Calu3 (cell line): ENCODE measurements around the gene ATOH8. TPM values are rescaled to one million over a fixed set of nuclear protein-coding genes. Genes with fewer than 3 reads are reported as not detected.

Experiments used
- BruUV-seq: library from RNA; stranded (reverse); fragments of 400-500 nt; replicated peaks from 2 replicates; lab custom pipeline; 2021; lab: Mats Ljungman, UMichigan
- CTCF ChIA-PET: fragments of 300-600 bp; sonication (Branson Sonifier 250); formaldehyde crosslinking; loops from one replicate; lab custom pipeline; 2022; ENCODE audit warnings: antibody characterized with exemption; lab: Charles Lee
- DNase-seq: peaks from one replicate; pipeline ENCODE4 v3.0.0; 2022
- H3K27ac Mint-ChIP-seq: one replicate; pipeline ENCODE4 v1.8.0; 2022; ENCODE audit warnings: mixed read lengths; ENCODE audit not compliant: unreplicated experiment
- H3K27me3 Mint-ChIP-seq: one replicate; pipeline ENCODE4 v1.8.0; 2022; ENCODE audit warnings: mixed read lengths; ENCODE audit not compliant: unreplicated experiment
- H3K36me3 Mint-ChIP-seq: one replicate; pipeline ENCODE4 v1.8.0; 2022; ENCODE audit warnings: mild to moderate bottlenecking, moderate library complexity, mixed read lengths; ENCODE audit not compliant: insufficient read depth, unreplicated experiment
- H3K4me1 Mint-ChIP-seq: one replicate; pipeline ENCODE4 v1.8.0; 2022; ENCODE audit warnings: mild to moderate bottlenecking, low read depth, mixed read lengths; ENCODE audit not compliant: unreplicated experiment
- H3K4me3 Mint-ChIP-seq: one replicate; pipeline ENCODE4 v1.8.0; 2022; ENCODE audit warnings: mild to moderate bottlenecking, low read depth, moderate library complexity, mixed read lengths; ENCODE audit not compliant: unreplicated experiment
- H3K9me3 Mint-ChIP-seq: one replicate; pipeline ENCODE4 v1.8.0; 2022; ENCODE audit warnings: low read depth, mixed read lengths; ENCODE audit not compliant: unreplicated experiment
- CTCF ChIP-seq: fragments of 200-600 bp; IDR thresholded peaks from one replicate; pipeline ENCODE4 v1.8.0; 2022; ENCODE audit warnings: antibody characterized with exemption; ENCODE audit not compliant: unreplicated experiment
- intact Hi-C: fragments of 100-400 bp; cut with micrococcal nuclease; formaldehyde crosslinking; loops from one replicate; pipeline ENCODE4 v1.10.0; 2022; ENCODE audit not compliant: unreplicated experiment
- total RNA-seq: library from RNA; stranded (reverse); gene quantifications from 2 replicates; pipeline ENCODE4 v1.2.3, GENCODE V29; 2022

ATOH8 gene
- total RNA-seq, 1 experiment from 2014 or later, result 0.19 TPM

GRCh38 chr2:85758361-85759256, 4.8 kb downstream of the ATOH8 start:
- no peak for DNase-seq
- no peaks in the 10 kb centered on the region for H3K9me3 Mint-ChIP-seq
- BruUV-seq, result no TSS peak
- no peak for TF ChIP-seq CTCF
- H3K4me3 Mint-ChIP-seq, result no peak overlapping the region
- no peak overlapping the region for H3K27ac Mint-ChIP-seq
- CTCF ChIA-PET, result no interaction called here
- H3K36me3 Mint-ChIP-seq, result peaks cover 5% of the 10 kb centered on the region
- H3K27me3 Mint-ChIP-seq, result peaks cover 59% of the 10 kb centered on the region
- H3K4me1 Mint-ChIP-seq, result peaks cover 8% of the 10 kb centered on the region
- intact Hi-C loops, result no loop called here

- no peak overlapping the region for H3K27ac Mint-ChIP-seq
- TF ChIP-seq CTCF, result no peak
- intact Hi-C loops, result no loop called here
- H3K4me1 Mint-ChIP-seq, result peaks cover 8% of the 10 kb centered on the region
- BruUV-seq, result no TSS peak
- H3K27me3 Mint-ChIP-seq, result peaks cover 60% of the 10 kb centered on the region
- no peaks in the 10 kb centered on the region for H3K9me3 Mint-ChIP-seq
- CTCF ChIA-PET, result no interaction called here
- H3K4me3 Mint-ChIP-seq, result no peak overlapping the region
- peaks cover 5% of the 10 kb centered on the region for H3K36me3 Mint-ChIP-seq
- DNase-seq, result no peak
These were observed 5.4 kb downstream of the ATOH8 start for GRCh38 chr2:85759257-85759613.

- Mint-ChIP-seq H3K27me3 (peaks cover 60% of the 10 kb centered on the region), H3K27ac (no peak overlapping the region), H3K4me1 (peaks cover 14% of the 10 kb centered on the region), H3K4me3 (no peak overlapping the region), H3K36me3 (no peaks in the 10 kb centered on the region), H3K9me3 (no peaks in the 10 kb centered on the region)
- intact Hi-C loops, result no loop called here
- no TSS peak for BruUV-seq
- no peak for DNase-seq
- CTCF ChIA-PET, result interaction anchor here (0.9 to 1.8 kb wide), 3 partner anchors 9 to 46 kb away, joined by 3 to 7 read pairs (median 4); no protein-coding TSS in a partner anchor
- TF ChIP-seq CTCF, result no peak
These were observed 6.6 kb downstream of the ATOH8 start for GRCh38 chr2:85760371-85760770.

- no peak overlapping the region for H3K4me3 Mint-ChIP-seq
- H3K9me3 Mint-ChIP-seq, result no peaks in the 10 kb centered on the region
- BruUV-seq, result no TSS peak
- intact Hi-C loops, result no loop called here
- DNase-seq, result no peak
- no peak for TF ChIP-seq CTCF
- CTCF ChIA-PET, result interaction anchor here (0.9 to 1.8 kb wide), 3 partner anchors 10 to 46 kb away, joined by 3 to 7 read pairs (median 4); no protein-coding TSS in a partner anchor
- H3K36me3 Mint-ChIP-seq, result no peaks in the 10 kb centered on the region
- H3K27ac Mint-ChIP-seq, result no peak overlapping the region
- peaks cover 16% of the 10 kb centered on the region for H3K4me1 Mint-ChIP-seq
- peaks cover 60% of the 10 kb centered on the region for H3K27me3 Mint-ChIP-seq
These were observed 7.1 kb downstream of the ATOH8 start for GRCh38 chr2:85760872-85761271.
